Breast epithelium (tissue), 3 donors: ENCODE measurements around the gene HTR6.
"Not testable (repeated sequence)": the region's sequence is repeated elsewhere in the genome, so short reads cannot be mapped to it uniquely, and the experiment has no call there.

Experiments
- POLR2A ChIP-seq: fragments of 450-650 bp; IDR thresholded peaks from one replicate; pipeline ENCODE4 v1.6.1; 2016; ENCODE audit warnings: antibody characterized with exemption, mild to moderate bottlenecking, moderate library complexity
- POLR2AphosphoS5 ChIP-seq, 3 donors: sonication (generic); formaldehyde crosslinking; IDR thresholded peaks; one replicate each; pipeline ENCODE4 v1.6.1; 2017; ENCODE audit warnings: antibody characterized with exemption in 3 of 3
- TF ChIP-seq, protein P1 (sequence below), 3 donors: fragments of 450-650 bp; IDR thresholded peaks; one replicate each; pipeline ENCODE4 v1.5.1; 2016 to 2017; ENCODE audit warnings: antibody characterized with exemption in 3 of 3, mild to moderate bottlenecking in 3 of 3, moderate library complexity in 3 of 3

DNA sequence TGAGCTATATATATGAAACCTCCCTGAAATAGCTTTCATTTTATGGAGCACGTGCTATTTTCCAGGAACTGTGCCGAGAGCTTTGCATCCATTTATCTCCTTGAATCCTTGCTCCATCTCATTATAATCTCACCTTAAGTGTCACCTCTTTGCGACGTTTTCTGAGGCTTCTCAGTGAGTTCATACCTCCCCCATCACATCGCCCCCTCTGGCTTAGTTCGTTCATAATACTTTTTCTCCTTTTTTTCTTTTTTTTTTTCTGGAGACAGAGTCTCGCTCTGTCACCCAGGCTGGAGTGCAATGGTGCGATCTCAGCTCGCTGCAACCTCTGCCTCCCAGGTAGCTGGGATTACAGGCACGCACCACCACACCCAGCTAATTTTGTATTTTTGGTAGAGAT, 25.4 kb upstream of the HTR6 start:
- TF ChIP-seq, protein P1, sequence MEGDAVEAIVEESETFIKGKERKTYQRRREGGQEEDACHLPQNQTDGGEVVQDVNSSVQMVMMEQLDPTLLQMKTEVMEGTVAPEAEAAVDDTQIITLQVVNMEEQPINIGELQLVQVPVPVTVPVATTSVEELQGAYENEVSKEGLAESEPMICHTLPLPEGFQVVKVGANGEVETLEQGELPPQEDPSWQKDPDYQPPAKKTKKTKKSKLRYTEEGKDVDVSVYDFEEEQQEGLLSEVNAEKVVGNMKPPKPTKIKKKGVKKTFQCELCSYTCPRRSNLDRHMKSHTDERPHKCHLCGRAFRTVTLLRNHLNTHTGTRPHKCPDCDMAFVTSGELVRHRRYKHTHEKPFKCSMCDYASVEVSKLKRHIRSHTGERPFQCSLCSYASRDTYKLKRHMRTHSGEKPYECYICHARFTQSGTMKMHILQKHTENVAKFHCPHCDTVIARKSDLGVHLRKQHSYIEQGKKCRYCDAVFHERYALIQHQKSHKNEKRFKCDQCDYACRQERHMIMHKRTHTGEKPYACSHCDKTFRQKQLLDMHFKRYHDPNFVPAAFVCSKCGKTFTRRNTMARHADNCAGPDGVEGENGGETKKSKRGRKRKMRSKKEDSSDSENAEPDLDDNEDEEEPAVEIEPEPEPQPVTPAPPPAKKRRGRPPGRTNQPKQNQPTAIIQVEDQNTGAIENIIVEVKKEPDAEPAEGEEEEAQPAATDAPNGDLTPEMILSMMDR (IDR thresholded peaks at IDR 0.05), result not testable (repeated sequence)
- not testable (repeated sequence) for TF ChIP-seq POLR2A; POLR2AphosphoS5 (IDR thresholded peaks at IDR 0.05)
